ENCODE results near the gene KCNT2. TPM values are rescaled to one million over a fixed set of nuclear protein-coding genes. Genes with fewer than 3 reads are reported as not detected.

KCNT2 gene
- total RNA-seq, 1 donor from 2014 or later, result 26.1 TPM

DNA sequence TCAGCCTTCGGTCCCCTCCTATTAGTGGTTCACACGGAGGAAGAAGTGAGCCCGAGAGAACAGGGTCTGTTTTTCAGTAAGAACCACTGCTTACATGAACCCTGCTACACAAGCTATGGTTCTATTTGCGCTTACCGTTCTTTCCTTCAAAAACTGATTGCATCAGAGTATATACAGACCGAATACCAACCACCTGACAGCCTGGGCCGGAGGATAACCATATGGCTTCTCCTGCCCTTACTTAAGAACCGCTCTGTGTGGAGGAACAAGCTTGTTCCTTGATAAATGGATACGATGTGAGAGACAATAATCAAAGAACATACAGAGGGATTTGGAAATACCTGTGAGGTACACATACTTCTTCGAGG is 1.1 kb upstream of the KCNT2 start:
- H3K9me3 Mint-ChIP-seq (ENCODE audit: low read depth), result no peaks in the 10 kb centered on the region
- H3K4me1 Mint-ChIP-seq (ENCODE audit: low read depth), result peaks cover 28% of the 10 kb centered on the region
- peak overlapping the region; percentile 98 for H3K4me3 Mint-ChIP-seq (ENCODE audit: low read depth)
- H3K27ac Mint-ChIP-seq, result peak overlapping the region; percentile 97
- TF ChIP-seq, protein P1, sequence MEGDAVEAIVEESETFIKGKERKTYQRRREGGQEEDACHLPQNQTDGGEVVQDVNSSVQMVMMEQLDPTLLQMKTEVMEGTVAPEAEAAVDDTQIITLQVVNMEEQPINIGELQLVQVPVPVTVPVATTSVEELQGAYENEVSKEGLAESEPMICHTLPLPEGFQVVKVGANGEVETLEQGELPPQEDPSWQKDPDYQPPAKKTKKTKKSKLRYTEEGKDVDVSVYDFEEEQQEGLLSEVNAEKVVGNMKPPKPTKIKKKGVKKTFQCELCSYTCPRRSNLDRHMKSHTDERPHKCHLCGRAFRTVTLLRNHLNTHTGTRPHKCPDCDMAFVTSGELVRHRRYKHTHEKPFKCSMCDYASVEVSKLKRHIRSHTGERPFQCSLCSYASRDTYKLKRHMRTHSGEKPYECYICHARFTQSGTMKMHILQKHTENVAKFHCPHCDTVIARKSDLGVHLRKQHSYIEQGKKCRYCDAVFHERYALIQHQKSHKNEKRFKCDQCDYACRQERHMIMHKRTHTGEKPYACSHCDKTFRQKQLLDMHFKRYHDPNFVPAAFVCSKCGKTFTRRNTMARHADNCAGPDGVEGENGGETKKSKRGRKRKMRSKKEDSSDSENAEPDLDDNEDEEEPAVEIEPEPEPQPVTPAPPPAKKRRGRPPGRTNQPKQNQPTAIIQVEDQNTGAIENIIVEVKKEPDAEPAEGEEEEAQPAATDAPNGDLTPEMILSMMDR (IDR thresholded peaks at IDR 0.05; ENCODE audit: unreplicated experiment), result no peak
- DNase-seq (ENCODE audit: low spot score, unreplicated experiment), result no peak
- H3K27me3 Mint-ChIP-seq, result no peaks in the 10 kb centered on the region
- H3K36me3 Mint-ChIP-seq (ENCODE audit: insufficient read depth), result no peaks in the 10 kb centered on the region

DNA sequence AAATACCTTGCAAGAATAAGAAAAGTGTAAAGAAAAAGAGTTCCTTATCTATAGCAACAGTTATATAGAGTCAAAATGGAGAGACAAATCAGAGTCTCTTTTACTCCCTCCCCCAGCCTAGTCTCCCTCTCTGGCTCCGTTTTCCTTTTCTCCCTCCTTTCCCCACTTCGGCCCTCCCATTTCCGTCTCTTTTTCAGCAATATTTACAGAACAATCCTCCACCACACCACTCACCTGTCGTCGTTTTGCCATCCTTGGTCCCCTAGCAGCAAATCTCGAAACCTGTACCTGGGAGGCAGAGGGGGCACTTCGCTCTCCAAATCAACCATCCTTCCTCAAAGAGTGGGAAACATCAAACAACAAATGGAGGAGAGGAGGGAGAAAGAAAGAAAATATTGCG is 259 bp downstream of the KCNT2 start:
- no peaks in the 10 kb centered on the region for H3K36me3 Mint-ChIP-seq (ENCODE audit: insufficient read depth)
- H3K9me3 Mint-ChIP-seq (ENCODE audit: low read depth), result no peaks in the 10 kb centered on the region
- peaks cover 28% of the 10 kb centered on the region for H3K4me1 Mint-ChIP-seq (ENCODE audit: low read depth)
- H3K4me3 Mint-ChIP-seq (ENCODE audit: low read depth), result peak overlapping the region; percentile 98
- DNase-seq (ENCODE audit: low spot score, unreplicated experiment), result no peak
- TF ChIP-seq, protein P1 (IDR thresholded peaks at IDR 0.05; ENCODE audit: unreplicated experiment), result no peak
- peak overlapping the region; percentile 97 for H3K27ac Mint-ChIP-seq
- no peaks in the 10 kb centered on the region for H3K27me3 Mint-ChIP-seq

DNA sequence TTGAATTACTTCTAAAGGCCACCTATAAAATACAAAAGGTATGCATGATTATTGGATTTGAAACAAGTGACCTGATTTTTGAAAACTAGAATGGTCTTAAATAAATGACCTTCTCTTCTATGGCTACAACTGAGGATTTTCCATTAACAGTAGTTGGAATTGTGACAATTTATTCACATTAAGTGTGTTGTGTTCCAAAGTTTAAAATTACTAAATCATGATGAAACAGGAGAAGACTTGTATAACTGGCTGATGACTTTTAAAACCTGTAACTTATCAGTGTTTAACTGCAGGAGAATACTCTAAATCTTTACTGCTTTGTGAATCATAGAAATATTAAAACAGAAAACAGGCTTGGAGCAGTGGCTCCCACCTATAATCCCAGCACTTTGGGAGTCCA is 4.6 kb downstream of the KCNT2 start:
- DNase-seq (ENCODE audit: low spot score, unreplicated experiment), result no peak
- H3K9me3 Mint-ChIP-seq (ENCODE audit: low read depth), result no peaks in the 10 kb centered on the region
- H3K27ac Mint-ChIP-seq, result no peak overlapping the region
- TF ChIP-seq, protein P1 (IDR thresholded peaks at IDR 0.05; ENCODE audit: unreplicated experiment), result no peak
- peaks cover 19% of the 10 kb centered on the region for H3K4me1 Mint-ChIP-seq (ENCODE audit: low read depth)
- H3K4me3 Mint-ChIP-seq (ENCODE audit: low read depth), result no peak overlapping the region
- H3K36me3 Mint-ChIP-seq (ENCODE audit: insufficient read depth), result no peaks in the 10 kb centered on the region
- no peaks in the 10 kb centered on the region for H3K27me3 Mint-ChIP-seq

DNA sequence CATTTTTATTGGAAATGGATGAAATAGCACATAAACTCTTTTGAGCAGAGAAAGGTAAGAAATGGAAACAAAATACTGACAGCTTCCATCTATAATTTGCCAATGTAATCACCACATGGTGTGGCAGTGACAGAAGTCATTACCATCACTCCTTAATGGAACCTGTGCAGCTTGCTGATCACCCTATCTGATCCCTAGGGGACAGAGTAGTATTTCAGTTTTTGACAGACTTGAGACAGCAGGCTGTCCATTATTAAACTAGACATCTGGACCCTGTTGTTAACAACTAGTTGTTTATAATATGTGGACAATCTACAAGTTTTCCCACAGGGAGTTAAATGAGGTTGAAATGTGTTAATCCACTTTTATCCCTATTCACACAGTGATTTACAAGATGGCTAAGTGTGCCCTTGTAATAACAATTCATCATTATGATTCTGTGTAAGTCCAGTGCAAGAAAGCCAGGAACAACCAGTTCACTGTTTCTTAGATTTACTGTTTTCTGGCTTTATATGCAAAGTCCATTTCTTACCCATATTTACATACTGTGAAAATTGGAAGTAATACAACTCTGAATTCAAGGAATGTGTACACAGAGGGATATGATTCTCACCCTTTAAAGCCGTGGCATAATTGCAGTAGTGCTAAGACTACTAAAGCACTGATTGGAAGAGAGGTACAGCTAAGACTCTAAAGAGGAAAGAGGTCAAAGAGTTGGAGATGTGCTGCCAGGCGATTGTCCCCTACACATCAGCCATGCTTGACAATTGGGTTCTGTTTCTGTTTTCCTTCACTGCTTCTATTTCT is 9.1 kb downstream of the KCNT2 start:
- TF ChIP-seq, protein P1 (IDR thresholded peaks at IDR 0.05; ENCODE audit: unreplicated experiment), result no peak
- Mint-ChIP-seq H3K36me3 (ENCODE audit: insufficient read depth) (no peaks in the 10 kb centered on the region), H3K27ac (no peak overlapping the region), H3K9me3 (ENCODE audit: low read depth) (no peaks in the 10 kb centered on the region), H3K4me1 (ENCODE audit: low read depth) (peaks cover under 1% of the 10 kb centered on the region), H3K4me3 (ENCODE audit: low read depth) (no peak overlapping the region), H3K27me3 (no peaks in the 10 kb centered on the region)
- DNase-seq (ENCODE audit: low spot score, unreplicated experiment), result no peak

DNA sequence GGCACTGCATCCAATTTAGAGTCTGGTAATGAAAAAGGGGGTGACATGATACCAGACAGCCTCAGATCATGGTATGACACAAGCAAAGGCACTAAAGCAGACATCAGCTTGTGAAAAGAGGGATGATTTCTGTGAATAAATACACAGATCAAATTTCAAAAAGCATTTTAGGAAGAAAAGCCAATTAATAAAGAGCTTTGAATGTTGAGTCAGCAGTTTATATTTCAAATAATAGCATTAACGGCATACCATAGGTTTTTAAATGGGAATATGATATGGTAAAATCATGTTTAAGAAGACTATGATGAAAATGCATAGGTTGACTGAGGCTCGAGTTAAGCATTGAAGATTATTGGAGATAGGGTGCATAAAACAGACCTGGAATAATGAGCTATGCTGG is 13.5 kb downstream of the KCNT2 start:
- no peak for DNase-seq (ENCODE audit: low spot score, unreplicated experiment)
- Mint-ChIP-seq H3K4me1 (ENCODE audit: low read depth) (peaks cover 6% of the 10 kb centered on the region), H3K9me3 (ENCODE audit: low read depth) (no peaks in the 10 kb centered on the region), H3K36me3 (ENCODE audit: insufficient read depth) (no peaks in the 10 kb centered on the region), H3K4me3 (ENCODE audit: low read depth) (no peak overlapping the region), H3K27ac (no peak overlapping the region), H3K27me3 (no peaks in the 10 kb centered on the region)
- TF ChIP-seq, protein P1 (IDR thresholded peaks at IDR 0.05; ENCODE audit: unreplicated experiment), result no peak
